K562 (cell line): ENCODE measurements around the gene EMC6. TPM values are rescaled to one million over a fixed set of nuclear protein-coding genes. Genes with fewer than 3 reads are reported as not detected.

ENCODE experiments used
- CREB5 ChIP-seq: fragments of 250-450 bp; sonication (Bioruptor Pico); IDR thresholded peaks from 2 replicates; pipeline ENCODE4 v1.5.0; 2020; ENCODE audit warnings: mild to moderate bottlenecking
- DACH1 ChIP-seq: fragments of 450-650 bp; IDR thresholded peaks from 2 replicates; pipeline ENCODE4 v1.6.1; 2018; ENCODE audit not compliant: partially characterized antibody
- EHMT2 ChIP-seq: fragments of 450-650 bp; IDR thresholded peaks from 2 replicates; pipeline ENCODE4 v1.6.1; 2018; ENCODE audit warnings: antibody characterized with exemption
- ELK1 ChIP-seq: sonication (generic); formaldehyde crosslinking; IDR thresholded peaks from 2 replicates; pipeline ENCODE4 v1.8.1; 2022; ENCODE audit warnings: missing genetic modification reagents
- HIVEP1 ChIP-seq: fragments of 250-450 bp; sonication (Bioruptor Pico); IDR thresholded peaks from 2 replicates; pipeline ENCODE4 v1.4.0; 2020; ENCODE audit warnings: mild to moderate bottlenecking
- ILK ChIP-seq: fragments of 450-650 bp; IDR thresholded peaks from 2 replicates; pipeline ENCODE4 v1.6.1; 2016; ENCODE audit warnings: missing genetic modification characterization, low read depth, mild to moderate bottlenecking, missing compliant biosample characterization, moderate library complexity, borderline replicate concordance
- IRF2 ChIP-seq: sonication (generic); formaldehyde crosslinking; IDR thresholded peaks from 2 replicates; pipeline ENCODE4 v1.8.1; 2022; ENCODE audit warnings: mild to moderate bottlenecking, missing genetic modification reagents
- JUND ChIP-seq, 2 experiments: IDR thresholded peaks; 2 replicates in 1 of 2; 3 replicates in 1 of 2; pipeline ENCODE4 v1.6.1; 2011; ENCODE audit warnings: borderline replicate concordance in 2 of 2, low read depth in 2 of 2, low read length in 2 of 2, improper control_type of control experiment in 1 of 2, missing biosample characterization in 1 of 2, missing genetic modification characterization in 1 of 2, missing genetic modification reagents in 1 of 2
- MYNN ChIP-seq, 2 experiments: sonication (generic); formaldehyde crosslinking in 1 of 2; IDR thresholded peaks; 2 replicates each; pipeline versions ENCODE4 v1.5.0 to v1.6.1; 2016 to 2020; ENCODE audit warnings: antibody characterized with exemption in 1 of 2, missing genetic modification reagents in 1 of 2
- PRMT5 ChIP-seq: sonication (generic); formaldehyde crosslinking; IDR thresholded peaks from 2 replicates; pipeline ENCODE4 v1.5.0; 2020; ENCODE audit warnings: missing genetic modification reagents
- STAG1 ChIP-seq: sonication (generic); formaldehyde crosslinking; IDR thresholded peaks from 2 replicates; pipeline ENCODE4 v1.5.0; 2020; ENCODE audit warnings: missing genetic modification reagents, borderline replicate concordance
- TAF7 ChIP-seq: fragments of 450-650 bp; IDR thresholded peaks from 2 replicates; pipeline ENCODE4 v1.6.1; 2016; ENCODE audit warnings: missing genetic modification characterization, missing compliant biosample characterization
- XRCC4 ChIP-seq: IDR thresholded peaks from one replicate; pipeline ENCODE4 v1.6.1; 2011; ENCODE audit not compliant: insufficient read depth, insufficient read length; ENCODE audit errors: extremely low read depth
- YY1 ChIP-seq, 3 experiments: IDR thresholded peaks; 2 replicates each; pipeline ENCODE4 v1.6.1; 2011; ENCODE audit warnings: low read length in 2 of 3, mild to moderate bottlenecking in 2 of 3, moderate library complexity in 2 of 3, borderline replicate concordance in 1 of 3, control low read depth in 1 of 3, low read depth in 1 of 3; ENCODE audit not compliant: insufficient read depth in 3 of 3, insufficient replicate concordance in 2 of 3, control insufficient read depth in 1 of 3, insufficient read length in 1 of 3; ENCODE audit errors: extremely low read depth in 1 of 3
- ZNF263 ChIP-seq: sonication (generic); formaldehyde crosslinking; IDR thresholded peaks from 2 replicates; pipeline ENCODE4 v1.8.0; 2022; ENCODE audit warnings: mild to moderate bottlenecking, missing genetic modification reagents, borderline replicate concordance
- polyA plus RNA-seq, 8 experiments: library from polyadenylated mRNA; depleted of rRNA in 4 of 8; stranded (reverse) in 5 of 8; unstranded in 3 of 8; fragments of >200 nt; fragmentation: Nextera tagmentation in 2 of 8; fragmentation: Illumina TruSeq in 1 of 8; extraction: Ambion mirVana in 2 of 8; extraction: Trizol in 1 of 8; gene quantifications; 2 replicates each; pipeline versions ENCODE4 v1.2.1 to v1.2.3, GENCODE V29; 2011 to 2014; ENCODE audit warnings: inconsistent platforms in 1 of 8, missing spikeins in 1 of 8
- total RNA-seq, 7 experiments: library from RNA; depleted of rRNA in 6 of 7; stranded (reverse); fragments of >200 nt in 6 of 7; fragmentation: Illumina TruSeq in 2 of 7; extraction: Trizol in 2 of 7; gene quantifications; 2 replicates each; pipeline versions ENCODE4 v1.2.1 to v1.2.3, GENCODE V29; 2011 to 2021; ENCODE audit warnings: low replicate concordance in 1 of 7
- TF ChIP-seq, protein P1 (sequence below): fragments of 250-450 bp; sonication (Bioruptor Pico); IDR thresholded peaks from 2 replicates; pipeline ENCODE4 v1.5.0; 2021
- TF ChIP-seq, protein P2 (sequence below): fragments of 150-350 bp; IDR thresholded peaks from 2 replicates; pipeline ENCODE4 v1.6.1; 2014; ENCODE audit warnings: low read depth, mild to moderate bottlenecking, low read length, borderline replicate concordance
- TF ChIP-seq, protein P3 (sequence below): fragments of 450-650 bp; conservative IDR thresholded peaks from 2 replicates; pipeline ENCODE4 v1.6.1; 2016; ENCODE audit warnings: missing genetic modification characterization, low read depth, mild to moderate bottlenecking, missing compliant biosample characterization, moderate library complexity

EMC6 gene
- total and polyA plus RNA-seq, 9 of the 15 experiments (the other 6 are each of a cell fraction or from before 2014, with no cell fraction given) = 2.9 to 136 (median 24.9) TPM

GRCh38 chr17:3639981-3640596, 28.5 kb upstream of the EMC6 start (continued):
- 0 out of 2 replicates have a peak, but pooled peaks have one; percentile 53 for TF ChIP-seq EHMT2
- TF ChIP-seq MYNN (IDR thresholded peaks at IDR 0.05) = no peak
- TF ChIP-seq MYNN (CRISPR knock-in tag; IDR thresholded peaks at IDR 0.05) = no peak
- no peak for TF ChIP-seq ZNF263
- TF ChIP-seq CREB5 (CRISPR knock-in tag) = no peak
- TF ChIP-seq, protein P1, sequence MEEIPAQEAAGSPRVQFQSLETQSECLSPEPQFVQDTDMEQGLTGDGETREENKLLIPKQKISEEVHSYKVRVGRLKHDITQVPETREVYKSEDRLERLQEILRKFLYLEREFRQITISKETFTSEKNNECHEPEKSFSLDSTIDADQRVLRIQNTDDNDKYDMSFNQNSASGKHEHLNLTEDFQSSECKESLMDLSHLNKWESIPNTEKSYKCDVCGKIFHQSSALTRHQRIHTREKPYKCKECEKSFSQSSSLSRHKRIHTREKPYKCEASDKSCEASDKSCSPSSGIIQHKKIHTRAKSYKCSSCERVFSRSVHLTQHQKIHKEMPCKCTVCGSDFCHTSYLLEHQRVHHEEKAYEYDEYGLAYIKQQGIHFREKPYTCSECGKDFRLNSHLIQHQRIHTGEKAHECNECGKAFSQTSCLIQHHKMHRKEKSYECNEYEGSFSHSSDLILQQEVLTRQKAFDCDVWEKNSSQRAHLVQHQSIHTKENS (CRISPR knock-in tag) = no peak
- TF ChIP-seq DACH1 = peak; percentile 77
- no peak for TF ChIP-seq HIVEP1 (CRISPR knock-in tag)
- no peak for TF ChIP-seq STAG1
- no peak for TF ChIP-seq TAF7 (tag)
- TF ChIP-seq, protein P2, sequence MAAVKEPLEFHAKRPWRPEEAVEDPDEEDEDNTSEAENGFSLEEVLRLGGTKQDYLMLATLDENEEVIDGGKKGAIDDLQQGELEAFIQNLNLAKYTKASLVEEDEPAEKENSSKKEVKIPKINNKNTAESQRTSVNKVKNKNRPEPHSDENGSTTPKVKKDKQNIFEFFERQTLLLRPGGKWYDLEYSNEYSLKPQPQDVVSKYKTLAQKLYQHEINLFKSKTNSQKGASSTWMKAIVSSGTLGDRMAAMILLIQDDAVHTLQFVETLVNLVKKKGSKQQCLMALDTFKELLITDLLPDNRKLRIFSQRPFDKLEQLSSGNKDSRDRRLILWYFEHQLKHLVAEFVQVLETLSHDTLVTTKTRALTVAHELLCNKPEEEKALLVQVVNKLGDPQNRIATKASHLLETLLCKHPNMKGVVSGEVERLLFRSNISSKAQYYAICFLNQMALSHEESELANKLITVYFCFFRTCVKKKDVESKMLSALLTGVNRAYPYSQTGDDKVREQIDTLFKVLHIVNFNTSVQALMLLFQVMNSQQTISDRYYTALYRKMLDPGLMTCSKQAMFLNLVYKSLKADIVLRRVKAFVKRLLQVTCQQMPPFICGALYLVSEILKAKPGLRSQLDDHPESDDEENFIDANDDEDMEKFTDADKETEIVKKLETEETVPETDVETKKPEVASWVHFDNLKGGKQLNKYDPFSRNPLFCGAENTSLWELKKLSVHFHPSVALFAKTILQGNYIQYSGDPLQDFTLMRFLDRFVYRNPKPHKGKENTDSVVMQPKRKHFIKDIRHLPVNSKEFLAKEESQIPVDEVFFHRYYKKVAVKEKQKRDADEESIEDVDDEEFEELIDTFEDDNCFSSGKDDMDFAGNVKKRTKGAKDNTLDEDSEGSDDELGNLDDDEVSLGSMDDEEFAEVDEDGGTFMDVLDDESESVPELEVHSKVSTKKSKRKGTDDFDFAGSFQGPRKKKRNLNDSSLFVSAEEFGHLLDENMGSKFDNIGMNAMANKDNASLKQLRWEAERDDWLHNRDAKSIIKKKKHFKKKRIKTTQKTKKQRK = no peak
- TF ChIP-seq JUND (IDR thresholded peaks at IDR 0.05; ENCODE audit: borderline replicate concordance, low read depth, low read length) = peak; percentile 59; the same call in 1 of the 2 replicates
- peak; percentile 61; the same call in 2 of the 3 replicates for TF ChIP-seq JUND (tag; IDR thresholded peaks at IDR 0.05; ENCODE audit: borderline replicate concordance, low read depth, low read length)
- no peak for TF ChIP-seq ILK (tag)
- no peak for TF ChIP-seq YY1 (IDR thresholded peaks at IDR 0.05; ENCODE audit: borderline replicate concordance in 1 of 3, control insufficient read depth in 1 of 3, extremely low read depth in 1 of 3, insufficient read depth in 3 of 3, insufficient read length in 1 of 3, insufficient replicate concordance in 2 of 3, low read depth in 1 of 3, low read length in 2 of 3)
- TF ChIP-seq IRF2 = no peak
- no peak for TF ChIP-seq PRMT5
- no peak for TF ChIP-seq XRCC4
- TF ChIP-seq ELK1 (CRISPR knock-in tag) = no peak
- TF ChIP-seq, protein P3, sequence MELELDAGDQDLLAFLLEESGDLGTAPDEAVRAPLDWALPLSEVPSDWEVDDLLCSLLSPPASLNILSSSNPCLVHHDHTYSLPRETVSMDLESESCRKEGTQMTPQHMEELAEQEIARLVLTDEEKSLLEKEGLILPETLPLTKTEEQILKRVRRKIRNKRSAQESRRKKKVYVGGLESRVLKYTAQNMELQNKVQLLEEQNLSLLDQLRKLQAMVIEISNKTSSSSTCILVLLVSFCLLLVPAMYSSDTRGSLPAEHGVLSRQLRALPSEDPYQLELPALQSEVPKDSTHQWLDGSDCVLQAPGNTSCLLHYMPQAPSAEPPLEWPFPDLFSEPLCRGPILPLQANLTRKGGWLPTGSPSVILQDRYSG (tag) = no peak
